ENCODE data around the gene ARL15.

- TF ChIP-seq GATA2 (IDR thresholded peaks at IDR 0.05; ENCODE audit: low read depth, low read length) = no peak
- TF ChIP-seq GATA3 (IDR thresholded peaks at IDR 0.05; ENCODE audit: low read depth, low read length) = no peak
These were observed 114.7 kb downstream of the ARL15 start for GRCh38 chr5:54195701-54196100.

All from SH-SY5Y (cell line).